Calu3 (cell line): ENCODE measurements around the gene TNFRSF11A. TPM values are rescaled to one million over a fixed set of nuclear protein-coding genes. Genes with fewer than 3 reads are reported as not detected.
A peak's percentile ranks its signal among the peaks of the same experiment; 100 is the strongest.

Experiments
- BruUV-seq: library from RNA; stranded (reverse); fragments of 400-500 nt; replicated peaks from 2 replicates; lab custom pipeline; 2021; lab: Mats Ljungman, UMichigan
- CTCF ChIA-PET: fragments of 300-600 bp; sonication (Branson Sonifier 250); formaldehyde crosslinking; loops from one replicate; lab custom pipeline; 2022; ENCODE audit warnings: antibody characterized with exemption; lab: Charles Lee
- DNase-seq: peaks from one replicate; pipeline ENCODE4 v3.0.0; 2022
- H3K27ac Mint-ChIP-seq: one replicate; pipeline ENCODE4 v1.8.0; 2022; ENCODE audit warnings: mixed read lengths; ENCODE audit not compliant: unreplicated experiment
- H3K27me3 Mint-ChIP-seq: one replicate; pipeline ENCODE4 v1.8.0; 2022; ENCODE audit warnings: mixed read lengths; ENCODE audit not compliant: unreplicated experiment
- H3K36me3 Mint-ChIP-seq: one replicate; pipeline ENCODE4 v1.8.0; 2022; ENCODE audit warnings: mild to moderate bottlenecking, moderate library complexity, mixed read lengths; ENCODE audit not compliant: insufficient read depth, unreplicated experiment
- H3K4me1 Mint-ChIP-seq: one replicate; pipeline ENCODE4 v1.8.0; 2022; ENCODE audit warnings: mild to moderate bottlenecking, low read depth, mixed read lengths; ENCODE audit not compliant: unreplicated experiment
- H3K4me3 Mint-ChIP-seq: one replicate; pipeline ENCODE4 v1.8.0; 2022; ENCODE audit warnings: mild to moderate bottlenecking, low read depth, moderate library complexity, mixed read lengths; ENCODE audit not compliant: unreplicated experiment
- H3K9me3 Mint-ChIP-seq: one replicate; pipeline ENCODE4 v1.8.0; 2022; ENCODE audit warnings: low read depth, mixed read lengths; ENCODE audit not compliant: unreplicated experiment
- intact Hi-C: fragments of 100-400 bp; cut with micrococcal nuclease; formaldehyde crosslinking; loops from one replicate; pipeline ENCODE4 v1.10.0; 2022; ENCODE audit not compliant: unreplicated experiment
- total RNA-seq: library from RNA; stranded (reverse); gene quantifications from 2 replicates; pipeline ENCODE4 v1.2.3, GENCODE V29; 2022
- TF ChIP-seq, protein P1 (sequence below): fragments of 200-600 bp; IDR thresholded peaks from one replicate; pipeline ENCODE4 v1.8.0; 2022; ENCODE audit warnings: antibody characterized with exemption; ENCODE audit not compliant: unreplicated experiment

Gene TNFRSF11A
- total RNA-seq, 1 experiment from 2014 or later, result 94.6 TPM

GRCh38 chr18:62384610-62385097 is 59.5 kb downstream of the TNFRSF11A start:
- peak overlapping the region; percentile 66 for H3K27ac Mint-ChIP-seq
- no peaks in the 10 kb centered on the region for H3K27me3 Mint-ChIP-seq
- H3K36me3 Mint-ChIP-seq, result peaks cover 53% of the 10 kb centered on the region
- H3K9me3 Mint-ChIP-seq, result no peaks in the 10 kb centered on the region
- intact Hi-C loops, result no loop called here
- no TSS peak for BruUV-seq
- DNase-seq, result no peak
- CTCF ChIA-PET, result no interaction called here
- H3K4me1 Mint-ChIP-seq, result peaks cover 17% of the 10 kb centered on the region
- no peak overlapping the region for H3K4me3 Mint-ChIP-seq
- TF ChIP-seq, protein P1, sequence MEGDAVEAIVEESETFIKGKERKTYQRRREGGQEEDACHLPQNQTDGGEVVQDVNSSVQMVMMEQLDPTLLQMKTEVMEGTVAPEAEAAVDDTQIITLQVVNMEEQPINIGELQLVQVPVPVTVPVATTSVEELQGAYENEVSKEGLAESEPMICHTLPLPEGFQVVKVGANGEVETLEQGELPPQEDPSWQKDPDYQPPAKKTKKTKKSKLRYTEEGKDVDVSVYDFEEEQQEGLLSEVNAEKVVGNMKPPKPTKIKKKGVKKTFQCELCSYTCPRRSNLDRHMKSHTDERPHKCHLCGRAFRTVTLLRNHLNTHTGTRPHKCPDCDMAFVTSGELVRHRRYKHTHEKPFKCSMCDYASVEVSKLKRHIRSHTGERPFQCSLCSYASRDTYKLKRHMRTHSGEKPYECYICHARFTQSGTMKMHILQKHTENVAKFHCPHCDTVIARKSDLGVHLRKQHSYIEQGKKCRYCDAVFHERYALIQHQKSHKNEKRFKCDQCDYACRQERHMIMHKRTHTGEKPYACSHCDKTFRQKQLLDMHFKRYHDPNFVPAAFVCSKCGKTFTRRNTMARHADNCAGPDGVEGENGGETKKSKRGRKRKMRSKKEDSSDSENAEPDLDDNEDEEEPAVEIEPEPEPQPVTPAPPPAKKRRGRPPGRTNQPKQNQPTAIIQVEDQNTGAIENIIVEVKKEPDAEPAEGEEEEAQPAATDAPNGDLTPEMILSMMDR, result no peak

DNA sequence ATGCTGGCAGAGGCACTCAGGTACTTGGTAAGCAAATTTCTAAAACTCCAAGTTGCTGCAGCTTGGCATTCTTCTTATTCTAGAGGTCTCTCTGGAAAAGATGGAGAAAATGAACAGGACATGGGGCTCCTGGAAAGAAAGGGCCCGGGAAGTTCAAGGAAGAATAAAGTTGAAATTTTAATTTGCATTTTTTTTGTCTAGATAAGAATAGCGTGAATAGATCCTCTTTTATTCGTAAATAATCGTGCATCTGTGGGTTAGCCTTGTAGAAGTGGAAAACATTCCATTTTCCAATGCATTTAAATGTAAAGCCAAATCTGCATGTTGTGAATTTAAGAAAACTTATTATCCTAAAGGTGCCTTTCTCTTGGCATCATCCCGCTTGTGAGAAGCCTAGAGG is 61.0 kb downstream of the TNFRSF11A start:
- TF ChIP-seq, protein P1, result no peak
- peaks cover 17% of the 10 kb centered on the region for H3K4me1 Mint-ChIP-seq
- no peaks in the 10 kb centered on the region for H3K9me3 Mint-ChIP-seq
- no peak overlapping the region for H3K27ac Mint-ChIP-seq
- no TSS peak for BruUV-seq
- no peak for DNase-seq
- peaks cover 54% of the 10 kb centered on the region for H3K36me3 Mint-ChIP-seq
- H3K27me3 Mint-ChIP-seq, result no peaks in the 10 kb centered on the region
- no peak overlapping the region for H3K4me3 Mint-ChIP-seq
- intact Hi-C loops, result no loop called here
- CTCF ChIA-PET, result no interaction called here

DNA sequence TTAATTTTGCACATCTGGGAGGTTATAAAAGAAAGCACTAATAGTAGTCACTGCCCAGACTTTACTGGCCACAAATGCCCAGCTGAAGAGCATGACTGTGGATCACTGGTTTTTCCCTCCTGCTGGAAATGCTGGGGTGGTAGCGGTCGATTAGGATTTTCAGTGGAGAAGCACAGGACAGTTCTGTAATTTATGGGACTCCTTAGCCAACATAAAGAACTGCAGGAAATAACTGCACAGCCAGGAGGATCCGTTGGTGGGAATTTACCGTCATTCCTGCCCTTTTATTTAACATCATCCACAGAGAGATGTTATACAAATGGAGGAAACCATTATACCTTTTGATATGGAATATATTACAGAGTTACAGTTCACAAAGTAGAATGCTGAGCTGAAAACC is 61.5 kb downstream of the TNFRSF11A start:
- Mint-ChIP-seq H3K36me3 (peaks cover 54% of the 10 kb centered on the region), H3K9me3 (no peaks in the 10 kb centered on the region), H3K27me3 (no peaks in the 10 kb centered on the region), H3K4me3 (no peak overlapping the region), H3K4me1 (peaks cover 17% of the 10 kb centered on the region), H3K27ac (no peak overlapping the region)
- BruUV-seq, result no TSS peak
- TF ChIP-seq, protein P1, result no peak
- no peak for DNase-seq
- intact Hi-C loops, result no loop called here
- CTCF ChIA-PET, result interaction anchor here (1.0 kb wide), 1 partner anchor 13 kb away, joined by 3 read pairs; no protein-coding TSS in a partner anchor

GRCh38 chr18:62387257-62387656 is 62.1 kb downstream of the TNFRSF11A start:
- no TSS peak for BruUV-seq
- intact Hi-C loops, result no loop called here
- Mint-ChIP-seq H3K4me1 (peaks cover 15% of the 10 kb centered on the region), H3K4me3 (no peak overlapping the region), H3K9me3 (no peaks in the 10 kb centered on the region), H3K36me3 (peaks cover 54% of the 10 kb centered on the region), H3K27ac (no peak overlapping the region), H3K27me3 (no peaks in the 10 kb centered on the region)
- TF ChIP-seq, protein P1, result no peak
- no peak for DNase-seq
- CTCF ChIA-PET, result interaction anchor here (1.0 kb wide), 1 partner anchor 13 kb away, joined by 3 read pairs; no protein-coding TSS in a partner anchor
